Ishikawa (cell line): ENCODE data around the gene NAV1.

Experiments
- CEBPB ChIP-seq: IDR thresholded peaks from 2 replicates; pipeline ENCODE4 v1.6.1; 2012
- CREB1 ChIP-seq: IDR thresholded peaks from 2 replicates; pipeline ENCODE4 v1.6.1; 2012; ENCODE audit warnings: low read depth
- EGR1 ChIP-seq: IDR thresholded peaks from 2 replicates; pipeline ENCODE4 v1.6.1; 2012
- EP300 ChIP-seq: IDR thresholded peaks from 2 replicates; pipeline ENCODE4 v1.6.1; 2012; ENCODE audit warnings: borderline replicate concordance
- FOXM1 ChIP-seq: IDR thresholded peaks from 2 replicates; pipeline ENCODE4 v1.6.1; 2012; ENCODE audit warnings: low read depth, borderline replicate concordance
- NFIC ChIP-seq: IDR thresholded peaks from 2 replicates; pipeline ENCODE4 v1.6.1; 2012
- RAD21 ChIP-seq: IDR thresholded peaks from 2 replicates; pipeline ENCODE4 v1.6.1; 2012; ENCODE audit warnings: low read depth
- TAF1 ChIP-seq: IDR thresholded peaks from 2 replicates; pipeline ENCODE4 v1.6.1; 2012; ENCODE audit warnings: low read depth, mild to moderate bottlenecking
- TCF12 ChIP-seq: IDR thresholded peaks from 2 replicates; pipeline ENCODE4 v1.6.1; 2012; ENCODE audit warnings: low read depth
- TEAD4 ChIP-seq: IDR thresholded peaks from 2 replicates; pipeline ENCODE4 v1.6.1; 2012
- YY1 ChIP-seq: IDR thresholded peaks from 2 replicates; pipeline ENCODE4 v1.6.1; 2012; ENCODE audit warnings: low read depth
- ZBTB7A ChIP-seq: IDR thresholded peaks from 2 replicates; pipeline ENCODE4 v1.6.1; 2012; ENCODE audit warnings: low read depth
- TF ChIP-seq, protein P1 (sequence below): IDR thresholded peaks from 2 replicates; pipeline ENCODE4 v1.6.1; 2012; ENCODE audit warnings: low read depth, mild to moderate bottlenecking
- TF ChIP-seq, protein P2 (sequence below): IDR thresholded peaks from 2 replicates; pipeline ENCODE4 v1.6.1; 2012
- TF ChIP-seq, protein P3 (sequence below): IDR thresholded peaks from 2 replicates; pipeline ENCODE4 v1.6.1; 2012

Gene NAV1

DNA sequence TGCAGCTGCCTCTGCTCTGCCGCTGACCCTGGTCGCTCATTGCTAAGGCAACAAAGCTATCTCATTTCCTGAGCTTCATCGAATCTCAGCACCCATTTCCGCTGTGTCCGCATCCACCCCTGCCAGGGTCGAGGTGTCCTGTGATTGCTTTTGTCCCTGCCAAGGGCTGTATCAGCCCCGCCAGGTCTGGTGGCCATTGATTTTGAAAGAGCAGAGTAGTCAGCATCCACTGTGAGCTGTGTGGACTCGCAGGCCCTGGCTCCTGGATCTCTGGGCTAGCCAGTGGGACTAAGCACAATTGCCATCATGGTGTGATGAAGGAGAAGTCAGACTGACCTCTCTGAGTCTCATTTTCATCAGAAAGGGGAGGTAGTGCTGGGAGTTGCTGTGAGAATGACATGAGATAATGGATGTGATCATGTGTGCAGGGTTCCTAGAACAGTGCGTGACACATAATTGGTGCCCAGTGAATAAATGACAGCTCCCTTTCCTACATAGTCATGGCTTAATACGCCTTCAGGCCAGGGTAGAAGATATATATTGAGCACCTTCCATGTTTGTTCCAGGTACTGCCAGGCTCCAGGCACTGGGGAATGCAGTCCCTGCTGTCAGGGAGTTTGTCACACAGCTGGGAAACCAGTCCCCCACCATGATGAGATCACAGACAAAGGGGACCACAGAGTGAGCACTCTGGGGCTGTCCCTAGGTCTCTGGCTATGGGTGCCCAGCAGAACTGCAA lies 32.1 kb downstream of the NAV1 start:
- TF ChIP-seq CREB1 (no peak), CEBPB (no peak), ZBTB7A (no peak), RAD21 (no peak), EGR1 (no peak), FOXM1 (no peak), TEAD4 (no peak), YY1 (no peak), TCF12 (no peak), EP300 (no peak), NFIC (no peak), TAF1 (no peak)
- TF ChIP-seq, protein P1, sequence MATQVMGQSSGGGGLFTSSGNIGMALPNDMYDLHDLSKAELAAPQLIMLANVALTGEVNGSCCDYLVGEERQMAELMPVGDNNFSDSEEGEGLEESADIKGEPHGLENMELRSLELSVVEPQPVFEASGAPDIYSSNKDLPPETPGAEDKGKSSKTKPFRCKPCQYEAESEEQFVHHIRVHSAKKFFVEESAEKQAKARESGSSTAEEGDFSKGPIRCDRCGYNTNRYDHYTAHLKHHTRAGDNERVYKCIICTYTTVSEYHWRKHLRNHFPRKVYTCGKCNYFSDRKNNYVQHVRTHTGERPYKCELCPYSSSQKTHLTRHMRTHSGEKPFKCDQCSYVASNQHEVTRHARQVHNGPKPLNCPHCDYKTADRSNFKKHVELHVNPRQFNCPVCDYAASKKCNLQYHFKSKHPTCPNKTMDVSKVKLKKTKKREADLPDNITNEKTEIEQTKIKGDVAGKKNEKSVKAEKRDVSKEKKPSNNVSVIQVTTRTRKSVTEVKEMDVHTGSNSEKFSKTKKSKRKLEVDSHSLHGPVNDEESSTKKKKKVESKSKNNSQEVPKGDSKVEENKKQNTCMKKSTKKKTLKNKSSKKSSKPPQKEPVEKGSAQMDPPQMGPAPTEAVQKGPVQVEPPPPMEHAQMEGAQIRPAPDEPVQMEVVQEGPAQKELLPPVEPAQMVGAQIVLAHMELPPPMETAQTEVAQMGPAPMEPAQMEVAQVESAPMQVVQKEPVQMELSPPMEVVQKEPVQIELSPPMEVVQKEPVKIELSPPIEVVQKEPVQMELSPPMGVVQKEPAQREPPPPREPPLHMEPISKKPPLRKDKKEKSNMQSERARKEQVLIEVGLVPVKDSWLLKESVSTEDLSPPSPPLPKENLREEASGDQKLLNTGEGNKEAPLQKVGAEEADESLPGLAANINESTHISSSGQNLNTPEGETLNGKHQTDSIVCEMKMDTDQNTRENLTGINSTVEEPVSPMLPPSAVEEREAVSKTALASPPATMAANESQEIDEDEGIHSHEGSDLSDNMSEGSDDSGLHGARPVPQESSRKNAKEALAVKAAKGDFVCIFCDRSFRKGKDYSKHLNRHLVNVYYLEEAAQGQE: no peak
- TF ChIP-seq, protein P2, sequence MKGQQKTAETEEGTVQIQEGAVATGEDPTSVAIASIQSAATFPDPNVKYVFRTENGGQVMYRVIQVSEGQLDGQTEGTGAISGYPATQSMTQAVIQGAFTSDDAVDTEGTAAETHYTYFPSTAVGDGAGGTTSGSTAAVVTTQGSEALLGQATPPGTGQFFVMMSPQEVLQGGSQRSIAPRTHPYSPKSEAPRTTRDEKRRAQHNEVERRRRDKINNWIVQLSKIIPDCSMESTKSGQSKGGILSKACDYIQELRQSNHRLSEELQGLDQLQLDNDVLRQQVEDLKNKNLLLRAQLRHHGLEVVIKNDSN: no peak

DNA sequence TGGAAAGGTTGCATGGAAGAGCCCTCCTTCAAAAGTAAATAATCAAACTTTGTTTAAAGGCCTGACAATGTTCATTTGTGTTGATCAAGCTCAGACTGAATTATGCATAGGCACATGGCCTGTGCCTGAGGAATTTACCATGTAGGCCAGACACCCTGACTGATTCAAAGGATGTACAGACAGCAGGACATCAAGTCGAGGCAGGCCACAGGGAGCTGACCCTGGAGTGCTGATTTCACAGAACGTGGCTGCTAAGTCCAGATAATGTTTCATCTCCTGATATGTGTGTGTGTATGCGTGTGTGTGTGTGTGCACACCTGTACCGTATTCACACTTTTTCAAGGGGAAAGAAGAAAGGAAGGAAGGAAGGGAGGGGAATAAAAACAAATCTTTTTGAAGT lies 34.1 kb downstream of the NAV1 start:
- TF ChIP-seq EGR1 (no peak), FOXM1 (no peak), YY1 (no peak), NFIC (no peak), EP300 (no peak)
- TF ChIP-seq, protein P2: no peak
- TF ChIP-seq, protein P1: no peak
- TF ChIP-seq, protein P3, sequence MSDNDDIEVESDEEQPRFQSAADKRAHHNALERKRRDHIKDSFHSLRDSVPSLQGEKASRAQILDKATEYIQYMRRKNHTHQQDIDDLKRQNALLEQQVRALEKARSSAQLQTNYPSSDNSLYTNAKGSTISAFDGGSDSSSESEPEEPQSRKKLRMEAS: no peak

DNA sequence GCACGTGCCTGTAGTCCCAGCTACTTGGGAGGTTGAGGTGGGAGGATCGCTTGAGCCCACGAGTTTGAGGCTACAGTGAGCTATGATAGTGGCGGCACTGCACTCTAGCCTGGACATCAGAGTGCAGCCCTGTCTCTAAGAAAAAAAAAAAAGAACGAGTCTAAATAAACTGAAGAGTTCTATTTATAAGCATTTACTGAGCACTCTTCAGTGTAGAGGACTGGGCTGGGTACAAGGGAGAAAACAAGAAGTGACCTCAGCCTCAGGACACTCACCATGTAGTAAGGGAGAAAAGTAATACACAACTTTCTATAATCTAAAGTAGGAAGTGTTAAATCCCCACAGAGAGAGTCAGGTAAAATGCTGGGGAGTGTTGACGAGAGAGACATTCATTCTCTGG lies 35.0 kb downstream of the NAV1 start:
- TF ChIP-seq ZBTB7A (no peak), CEBPB (no peak), FOXM1 (no peak), RAD21 (no peak), TCF12 (no peak), EGR1 (no peak), NFIC (no peak), TAF1 (no peak), YY1 (no peak)
- TF ChIP-seq, protein P3: no peak

DNA sequence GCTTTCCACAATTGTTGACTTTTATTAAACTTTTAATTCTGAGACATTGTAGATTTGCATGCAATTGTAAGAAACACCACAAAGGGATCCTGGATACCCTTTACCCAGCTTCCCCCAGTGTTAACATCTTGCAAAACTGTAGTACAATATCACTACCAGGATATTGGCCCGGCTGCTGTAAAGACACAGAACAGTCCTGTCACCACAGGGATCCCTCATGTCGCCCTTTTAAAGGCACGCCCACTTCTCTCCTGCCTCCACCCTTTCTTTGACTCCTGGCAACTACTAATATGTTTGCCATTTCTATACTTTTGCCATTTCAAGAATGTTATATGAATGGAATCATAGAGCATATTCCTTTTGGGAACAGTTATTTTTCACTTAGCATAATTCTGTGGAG lies 37.0 kb downstream of the NAV1 start:
- TF ChIP-seq NFIC: no peak
- no peak for TF ChIP-seq CREB1
- no peak for TF ChIP-seq TAF1

DNA sequence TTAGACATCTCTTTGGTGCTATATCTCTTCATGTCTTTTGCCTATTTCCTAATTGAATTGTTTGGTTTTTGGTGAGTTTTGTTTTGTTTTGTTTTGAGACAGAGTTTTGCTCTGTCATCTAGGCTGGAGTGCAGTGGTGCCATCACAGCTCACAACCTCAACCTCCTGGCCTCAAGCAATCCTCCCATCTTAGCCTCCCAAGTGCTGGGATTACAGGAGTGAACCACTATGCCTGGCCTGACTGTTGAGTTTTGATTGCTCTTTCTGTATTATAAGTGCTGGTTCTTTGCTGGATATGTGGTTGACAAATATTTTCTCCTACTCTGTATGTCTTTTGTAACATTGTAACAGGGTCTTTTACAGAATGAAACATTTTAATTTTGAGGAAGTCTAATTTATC lies 38.0 kb downstream of the NAV1 start:
- TF ChIP-seq EGR1 (no peak), TAF1 (no peak), TCF12 (no peak), EP300 (no peak), NFIC (no peak), CEBPB (no peak)
- TF ChIP-seq, protein P3: no peak
